H1 (cell line): ENCODE results near the gene CHRNG.

Experiments used
- CTCF ChIP-seq, 3 experiments: IDR thresholded peaks; 1 replicate in 2 of 3; 2 replicates in 1 of 3; pipeline versions ENCODE4 v1.5.1 to v1.6.1; 2011; ENCODE audit warnings: low read length in 3 of 3, mild to moderate bottlenecking in 3 of 3, inconsistent platforms in 2 of 3, low read depth in 1 of 3, moderate library complexity in 1 of 3; ENCODE audit not compliant: insufficient read depth in 1 of 3; ENCODE audit errors: control extremely low read depth in 1 of 3
- MAX ChIP-seq: IDR thresholded peaks from 2 replicates; pipeline ENCODE4 v1.6.1; 2012; ENCODE audit warnings: inconsistent platforms

- TF ChIP-seq MAX (no peak), CTCF (IDR thresholded peaks at IDR 0.05; ENCODE audit: control extremely low read depth in 1 of 3, insufficient read depth in 1 of 3, low read depth in 1 of 3, low read length in 3 of 3) (no peak)
Measured at GRCh38 chr2:232528746-232529460, 10.6 kb upstream of the CHRNG start.
